ENCODE measurements around the gene UCN.
"Not testable (repeated sequence)": the region's sequence is repeated elsewhere in the genome, so short reads cannot be mapped to it uniquely, and the experiment has no call there.

Gene UCN

DNA sequence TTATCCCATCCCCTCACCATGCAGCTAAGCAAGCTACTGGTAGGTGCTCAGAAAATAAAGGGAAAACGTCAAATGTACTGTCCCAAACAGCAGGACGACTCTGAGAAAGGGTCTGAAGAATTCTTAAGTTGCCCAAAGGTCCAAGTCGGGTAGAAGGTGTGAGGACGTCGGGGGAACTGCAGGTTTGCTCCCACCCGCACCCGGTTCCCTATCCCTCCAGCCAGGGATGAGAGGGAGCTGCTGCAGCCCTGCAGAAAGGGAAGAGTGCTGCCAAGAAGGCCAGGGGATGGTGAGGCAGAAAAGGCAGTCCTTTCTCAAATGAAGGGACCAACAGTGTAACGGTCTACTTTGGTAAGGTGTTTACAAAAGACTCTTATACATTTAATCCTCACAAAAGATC lies 6.9 kb upstream of the UCN start:
- in situ Hi-C loops (cut with MboI; ENCODE audit: low sequenced_read_pairs) = no loop called here

- in situ Hi-C loops (cut with MboI; ENCODE audit: low sequenced_read_pairs) = no loop called here
These were observed 6.5 kb upstream of the UCN start for GRCh38 chr2:27314709-27315108.

- in situ Hi-C loops (cut with MboI; ENCODE audit: low sequenced_read_pairs) = no loop called here
These were observed 5.8 kb upstream of the UCN start for GRCh38 chr2:27313882-27314645.

DNA sequence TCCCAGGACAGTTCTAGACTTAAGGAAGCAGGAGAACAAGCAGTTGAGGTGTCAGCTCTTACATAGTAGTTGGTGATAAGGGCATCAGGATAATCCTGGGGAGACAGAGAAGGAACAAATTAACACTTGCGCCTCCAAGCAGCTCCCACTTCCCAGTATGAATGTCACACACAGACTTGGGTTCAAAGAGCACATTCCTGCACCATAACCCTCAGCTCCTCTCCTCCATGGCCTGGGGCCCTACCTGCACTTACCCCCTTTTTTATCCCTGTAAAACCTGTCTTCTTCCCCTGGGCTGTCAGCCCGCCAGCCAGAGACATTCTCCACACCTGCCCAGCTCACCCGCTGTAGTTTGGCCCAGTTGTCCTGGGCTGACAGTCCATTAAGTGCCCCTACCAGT lies 3.9 kb upstream of the UCN start:
- in situ Hi-C loops (cut with MboI; ENCODE audit: low sequenced_read_pairs) = no loop called here

- in situ Hi-C loops (cut with MboI; ENCODE audit: low sequenced_read_pairs) = no loop called here
These were observed 1.4 kb upstream of the UCN start for GRCh38 chr2:27309651-27310050.

- in situ Hi-C loops (cut with MboI; ENCODE audit: low sequenced_read_pairs) = no loop called here
These were observed 493 bp downstream of the UCN start for GRCh38 chr2:27307545-27308358.

- in situ Hi-C loops (cut with MboI; ENCODE audit: low sequenced_read_pairs) = no loop called here
These were observed 1.0 kb downstream of the UCN start for GRCh38 chr2:27307287-27307544.

GRCh38 chr2:27306573-27307286 lies 1.5 kb downstream of the UCN start:
- in situ Hi-C loops (cut with MboI; ENCODE audit: low sequenced_read_pairs) = no loop called here

DNA sequence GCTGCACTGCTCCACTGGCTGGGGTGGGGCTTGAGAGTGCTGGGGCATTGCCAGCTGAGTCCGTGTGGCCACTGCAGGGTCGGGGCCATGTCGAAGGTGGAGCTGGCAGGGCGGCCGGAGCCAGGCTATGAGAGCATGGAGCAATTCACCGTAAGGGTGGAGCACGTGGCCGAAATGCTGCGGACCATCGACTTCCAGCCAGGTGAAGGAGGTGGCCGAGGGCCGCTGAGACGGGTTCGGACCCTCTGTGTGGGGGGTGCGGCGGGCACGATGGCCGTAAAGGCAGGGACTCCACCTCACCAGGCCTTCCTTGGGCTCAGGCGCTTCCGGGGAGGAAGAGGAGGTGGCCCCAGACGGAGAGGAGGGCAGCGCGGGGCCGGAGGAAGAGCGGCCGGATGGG lies 2.1 kb downstream of the UCN start:
- in situ Hi-C loops (cut with MboI; ENCODE audit: low sequenced_read_pairs) = no loop called here

DNA sequence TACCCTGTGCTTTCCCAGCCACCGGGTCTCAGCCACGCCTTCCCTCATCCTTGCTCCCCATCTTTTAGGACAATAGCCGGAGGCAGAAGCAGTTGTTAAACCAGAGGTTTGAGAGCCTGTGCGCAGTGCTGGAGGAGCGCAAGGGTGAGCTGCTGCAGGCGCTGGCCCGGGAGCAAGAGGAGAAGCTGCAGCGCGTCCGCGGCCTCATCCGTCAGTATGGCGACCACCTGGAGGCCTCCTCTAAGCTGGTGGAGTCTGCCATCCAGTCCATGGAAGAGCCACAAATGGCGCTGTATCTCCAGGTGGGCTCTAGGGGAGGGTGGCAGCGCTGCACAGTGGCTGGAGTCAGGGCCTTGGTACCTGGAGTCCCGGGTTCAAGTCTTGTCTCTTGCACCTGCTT lies 2.7 kb downstream of the UCN start:
- in situ Hi-C loops (cut with MboI; ENCODE audit: low sequenced_read_pairs) = no loop called here

DNA sequence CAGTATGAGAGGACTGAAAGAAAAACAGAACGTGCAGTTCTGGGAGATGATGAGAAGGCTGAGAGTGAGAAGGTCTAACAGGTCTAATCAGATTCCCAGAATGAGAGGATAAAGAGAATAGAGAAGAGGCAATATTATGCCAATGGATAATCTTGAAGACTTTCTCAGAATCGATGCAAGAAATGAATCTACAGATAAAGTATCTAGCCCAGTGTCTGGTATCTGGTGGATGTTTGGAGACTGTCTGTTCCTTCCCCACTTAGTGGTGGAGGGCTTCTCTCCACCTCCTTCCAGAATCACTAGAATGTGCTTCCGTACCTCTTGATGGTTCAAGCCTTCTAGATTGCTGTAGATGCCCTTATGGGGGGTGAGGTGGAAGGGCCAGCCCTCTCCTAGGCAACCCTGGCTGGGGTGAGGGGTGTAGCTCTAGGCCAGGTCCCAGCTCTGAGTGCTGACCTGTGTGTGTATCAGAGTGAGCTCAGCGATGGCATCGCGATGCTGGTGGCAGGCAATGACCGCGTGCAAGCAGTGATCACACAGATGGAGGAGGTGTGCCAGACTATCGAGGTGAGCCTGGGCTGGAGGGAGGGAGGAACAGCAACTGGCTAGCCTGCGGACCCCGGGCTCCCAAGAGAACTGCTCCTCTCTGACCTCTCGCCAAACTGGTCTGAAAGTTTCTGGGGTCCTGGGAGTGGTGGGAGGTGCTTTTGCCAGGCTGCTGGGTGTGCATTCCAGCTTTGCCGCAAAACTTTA lies 3.6 kb downstream of the UCN start:
- in situ Hi-C loops (cut with MboI; ENCODE audit: low sequenced_read_pairs) = no loop called here

DNA sequence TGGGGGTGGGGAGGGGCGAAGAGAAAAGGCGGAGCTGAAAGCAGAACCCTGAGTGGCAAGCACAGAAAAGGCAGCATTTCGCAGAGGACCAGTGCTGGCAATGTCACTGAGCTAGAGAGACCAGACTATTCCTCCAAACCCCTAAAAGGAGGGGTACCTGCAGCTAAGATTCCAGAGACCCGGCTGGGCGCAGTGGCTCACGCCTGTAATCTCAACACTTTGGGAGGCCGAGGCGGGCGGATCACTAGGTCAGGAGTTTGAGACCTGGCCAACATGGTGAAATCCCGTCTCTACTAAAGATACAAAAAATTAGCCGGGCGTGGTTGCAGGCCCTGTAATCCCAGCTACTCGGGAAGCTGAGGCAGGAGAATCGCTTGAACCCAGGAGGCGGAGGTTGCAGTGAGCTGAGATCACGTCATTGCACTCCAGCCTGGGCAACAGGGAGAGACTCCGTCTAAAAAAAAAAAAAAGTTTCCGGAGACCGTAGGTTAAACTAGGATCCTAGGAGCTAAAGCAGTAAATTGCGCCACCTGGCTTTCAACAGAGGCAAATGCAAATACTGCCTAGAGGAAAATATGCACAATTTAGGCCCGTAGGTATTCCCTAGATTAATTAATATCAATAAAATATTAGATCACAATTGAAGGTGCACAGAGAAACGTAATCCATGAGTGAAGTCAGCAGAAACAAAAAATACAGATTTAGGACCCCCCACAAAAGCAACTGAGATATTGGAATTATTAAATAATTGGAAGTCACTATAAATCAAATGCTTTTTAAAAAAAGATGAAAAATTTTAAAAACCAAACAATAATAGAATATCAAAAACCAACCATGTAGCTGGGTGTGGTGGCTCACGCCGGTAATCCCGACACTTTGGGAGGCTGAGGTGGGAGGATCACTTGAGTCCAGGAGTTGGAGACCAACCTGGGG lies 4.9 kb downstream of the UCN start:
- in situ Hi-C loops (cut with MboI; ENCODE audit: low sequenced_read_pairs) = no loop called here

DNA sequence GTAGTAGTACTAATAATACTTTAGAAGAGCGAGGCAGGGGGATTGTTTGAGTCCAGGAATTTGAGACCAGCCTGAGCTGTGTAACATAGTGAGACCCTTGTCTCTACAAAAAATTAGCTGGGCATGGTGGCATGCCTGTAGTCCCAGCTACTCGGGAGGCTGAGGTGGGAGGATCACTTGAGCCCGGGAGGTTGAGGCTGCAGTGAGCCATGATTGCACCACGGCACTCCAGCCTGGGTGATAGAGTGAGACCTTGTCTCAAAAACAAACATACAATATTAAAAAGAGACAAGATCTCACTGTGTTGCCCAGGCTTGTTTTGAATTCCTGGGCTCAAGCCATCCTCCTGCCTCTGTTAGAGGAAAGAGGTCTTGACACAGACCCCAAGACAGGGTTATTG lies 7.6 kb downstream of the UCN start:
- in situ Hi-C loops (cut with MboI; ENCODE audit: low sequenced_read_pairs) = not testable (repeated sequence)

DNA sequence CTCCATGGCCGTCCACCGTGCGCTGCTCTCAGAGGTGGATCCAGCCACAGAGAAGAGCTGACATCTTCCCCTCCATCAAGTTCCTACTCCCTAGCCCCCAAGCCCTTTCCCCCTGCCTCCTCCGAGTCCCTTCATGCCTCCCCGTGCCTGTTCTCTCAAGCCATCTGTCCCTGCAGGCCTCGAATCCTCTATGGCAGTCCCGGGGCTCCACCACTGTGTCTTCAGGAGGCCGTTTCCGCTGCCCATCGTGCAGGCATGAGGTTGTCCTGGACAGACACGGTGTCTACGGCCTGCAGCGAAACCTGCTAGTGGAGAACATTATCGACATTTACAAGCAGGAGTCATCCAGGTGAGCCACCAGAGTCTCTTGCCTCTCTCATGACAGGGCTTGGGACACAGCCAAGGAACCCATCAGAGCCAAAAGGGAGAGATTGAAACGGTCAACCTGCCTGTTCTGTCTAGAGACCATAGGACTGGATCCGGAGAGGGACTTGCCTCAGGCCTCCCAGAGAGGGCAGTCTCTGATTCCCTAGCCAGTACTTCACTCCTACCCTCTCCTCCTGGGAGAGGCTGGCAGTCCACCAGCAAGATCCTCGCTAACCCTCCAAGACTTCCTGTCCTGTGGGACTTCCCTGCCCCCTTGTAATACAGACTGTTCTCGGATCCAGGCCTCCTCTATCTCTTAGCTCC lies 9.7 kb downstream of the UCN start:
- in situ Hi-C loops (cut with MboI; ENCODE audit: low sequenced_read_pairs) = no loop called here

- in situ Hi-C loops (cut with MboI; ENCODE audit: low sequenced_read_pairs) = no loop called here
These were observed 11.1 kb downstream of the UCN start for GRCh38 chr2:27297195-27297594.

GRCh38 chr2:27296481-27296880 lies 11.8 kb downstream of the UCN start:
- in situ Hi-C loops (cut with MboI; ENCODE audit: low sequenced_read_pairs) = no loop called here

- in situ Hi-C loops (cut with MboI; ENCODE audit: low sequenced_read_pairs) = no loop called here
These were observed 13.3 kb downstream of the UCN start for GRCh38 chr2:27294928-27295327.

- in situ Hi-C loops (cut with MboI; ENCODE audit: low sequenced_read_pairs) = no loop called here
These were observed 16.4 kb downstream of the UCN start for GRCh38 chr2:27291865-27292264.

GRCh38 chr2:27290549-27290948 lies 17.7 kb downstream of the UCN start:
- in situ Hi-C loops (cut with MboI; ENCODE audit: low sequenced_read_pairs) = no loop called here

DNA sequence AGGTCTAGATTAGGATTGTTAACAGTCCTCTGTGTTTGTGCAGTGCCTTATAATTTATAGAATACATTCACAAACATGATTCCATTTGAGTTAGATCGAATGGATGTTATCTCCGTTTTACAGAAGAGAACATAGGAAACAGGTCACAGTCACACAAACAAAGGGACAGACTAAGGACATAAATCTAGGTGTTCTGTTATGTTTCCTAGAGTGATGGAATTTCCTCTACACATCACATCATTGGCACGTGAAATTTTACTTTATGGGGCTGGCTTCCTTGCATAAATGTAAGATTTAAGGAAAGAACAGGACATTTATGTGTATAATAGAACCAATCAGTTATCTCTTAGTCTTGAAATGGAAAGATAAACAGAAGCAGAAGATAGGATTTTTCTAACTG lies 19.6 kb downstream of the UCN start:
- in situ Hi-C loops (cut with MboI; ENCODE audit: low sequenced_read_pairs) = no loop called here

Data from hTERT RPE-1 (cell line).